ENCODE measurements around the gene EVA1C.

Gene EVA1C

DNA sequence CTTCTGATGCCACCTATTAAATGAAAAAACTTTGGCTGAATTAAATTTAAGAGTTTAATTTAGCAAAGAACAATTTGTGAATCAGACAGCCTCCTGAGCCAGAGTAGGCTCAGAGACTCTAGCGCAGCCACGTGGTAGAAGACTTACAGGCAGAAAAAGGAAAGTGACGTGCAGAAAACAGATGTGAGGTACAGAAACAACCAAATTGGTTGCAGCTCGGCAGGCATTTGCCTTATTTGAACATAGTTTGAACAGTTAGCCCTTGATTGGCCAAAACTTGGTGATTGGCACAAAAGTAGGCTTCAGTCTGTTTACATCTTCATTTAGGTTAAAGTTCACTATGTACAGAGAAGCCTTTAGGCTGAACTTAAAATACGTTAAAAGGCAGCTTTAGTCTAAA, 149.9 kb downstream of the EVA1C start:
- DNase-seq (ENCODE audit: low spot score): no peak

DNA sequence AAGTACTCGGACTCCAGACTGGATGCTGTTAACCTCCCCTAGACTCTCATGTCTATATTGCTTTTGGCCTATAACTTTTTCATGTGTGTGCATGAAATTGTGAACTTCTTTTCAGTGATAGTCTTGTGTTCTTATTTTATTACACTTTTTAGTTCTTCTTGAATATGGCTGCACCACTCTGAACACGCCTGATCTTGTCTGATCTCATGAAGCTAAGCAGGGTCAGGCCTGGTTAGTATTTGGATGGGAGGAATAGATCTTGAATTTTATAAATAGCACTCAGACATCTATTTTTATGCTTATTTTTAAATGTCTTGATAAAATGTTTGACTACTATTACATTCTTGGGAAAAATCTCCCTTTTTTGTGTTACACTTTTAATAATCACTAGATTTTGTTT, 150.4 kb downstream of the EVA1C start:
- no peak for DNase-seq (ENCODE audit: low spot score)
